Mucosa of descending colon (tissue), 3 donors: ENCODE results near the gene FAM89A. TPM values are rescaled to one million over a fixed set of nuclear protein-coding genes. Genes with fewer than 3 reads are reported as not detected.

ENCODE experiments used
- ATAC-seq: fragments of 200-7000 bp; cut with Tn5 transposase; one replicate; pipeline ENCODE4 v1.9.1; 2020; ENCODE audit warnings: mild to moderate bottlenecking, moderate library complexity
- DNase-seq, 3 donors: peaks; one replicate each; pipeline ENCODE4 v3.0.0-alpha.2; 2020
- H3K36me3 ChIP-seq: fragments of 200-600 bp; one replicate; pipeline ENCODE4 v1.8.0; 2021; ENCODE audit warnings: low read depth, mild to moderate bottlenecking
- H3K4me1 ChIP-seq: fragments of 200-600 bp; one replicate; pipeline ENCODE4 v1.8.0; 2021; ENCODE audit warnings: low read depth, mild to moderate bottlenecking
- H3K4me3 ChIP-seq: fragments of 200-600 bp; one replicate; pipeline ENCODE4 v1.8.0; 2021; ENCODE audit warnings: mild to moderate bottlenecking
- H3K9me3 ChIP-seq: fragments of 200-600 bp; one replicate; pipeline ENCODE4 v1.8.0; 2021; ENCODE audit warnings: mild to moderate bottlenecking
- intact Hi-C, 2 donors: fragments of 100-400 bp; cut with DNase I in 1 of 2; cut with micrococcal nuclease in 1 of 2; formaldehyde crosslinking; loops; one replicate each; pipeline versions ENCODE4 v1.11.0 to v1.11.1; 2022; cut with DNase I, micrococcal nuclease
- total RNA-seq, 3 donors: library from RNA; stranded (reverse); fragmentation: NEBNext Ultra II Directional in 2 of 3; extraction: Animal tissue kit (Norgen Biotek cat#: 25700) in 2 of 3; gene quantifications; one replicate each; pipeline versions ENCODE4 v1.2.1 to v1.2.4, GENCODE V29; 2021 to 2023
- TF ChIP-seq, protein P1 (sequence below): fragments of 200-600 bp; IDR thresholded peaks from one replicate; pipeline ENCODE4 v1.8.0; 2022; ENCODE audit warnings: antibody characterized with exemption, mild to moderate bottlenecking
- donor health status: DM: no; HTN: no; CAD: no; lungs with moderate emphysema.
- donor health status: DM: no; HTN: no; CAD: no.
- donor health status: DM: no; HTN: yes; CAD: no.

Gene FAM89A
- total RNA-seq, 3 donors from 2014 or later, result 2.2 to 4.4 (median 3.0) TPM

DNA sequence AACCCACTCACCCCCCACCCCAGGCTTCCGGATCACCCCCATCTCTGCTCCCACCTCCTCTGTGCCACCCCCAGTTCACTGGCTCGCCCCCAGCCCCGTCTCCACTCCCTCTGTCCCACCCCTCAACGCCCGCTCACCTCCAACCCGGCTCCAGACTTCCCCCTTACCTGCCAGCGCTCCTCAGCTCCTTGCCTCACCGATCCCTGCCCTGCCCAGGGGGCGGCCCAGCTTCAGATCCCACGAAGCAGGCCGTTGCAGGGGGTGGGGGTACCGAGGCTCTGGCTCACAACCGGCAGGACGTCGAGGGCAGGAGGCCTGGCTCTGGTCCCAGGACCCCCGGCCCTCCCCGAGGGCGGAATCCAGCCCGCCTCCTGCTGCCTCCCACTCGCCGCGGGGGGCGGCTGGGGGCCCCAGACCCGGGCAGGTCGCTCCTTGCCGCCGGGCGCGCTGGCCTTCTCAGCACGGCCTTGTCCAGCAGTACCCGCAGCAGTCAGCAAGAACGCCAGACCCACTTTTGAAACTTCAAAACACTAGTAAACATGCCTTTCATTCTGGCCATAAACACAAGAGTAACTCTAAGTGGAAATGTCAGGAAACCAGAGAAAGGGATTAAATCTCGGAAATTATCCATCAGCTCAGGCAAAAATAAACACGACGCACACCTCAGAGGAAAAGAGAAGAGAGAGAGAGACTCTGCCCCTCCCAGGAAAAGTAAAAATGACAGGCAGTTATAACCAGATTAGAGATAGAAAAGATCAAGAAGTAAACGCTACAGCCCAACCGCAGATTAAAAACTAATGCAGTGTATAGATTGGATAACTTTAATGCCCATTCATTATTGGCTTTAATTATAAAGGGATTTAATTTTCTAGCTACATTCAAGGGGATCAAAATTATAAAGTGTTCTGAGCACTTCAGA is 1.0 kb upstream of the FAM89A start:
- no peaks in the 10 kb centered on the region for H3K9me3 ChIP-seq
- DNase-seq, result peak in 2 of 3 donors; percentile 8 to 45
- H3K4me1 ChIP-seq, result peaks cover 8% of the 10 kb centered on the region
- no peaks in the 10 kb centered on the region for H3K36me3 ChIP-seq
- peak; percentile 28 for ATAC-seq
- intact Hi-C loops, result no loop called here
- TF ChIP-seq, protein P1, sequence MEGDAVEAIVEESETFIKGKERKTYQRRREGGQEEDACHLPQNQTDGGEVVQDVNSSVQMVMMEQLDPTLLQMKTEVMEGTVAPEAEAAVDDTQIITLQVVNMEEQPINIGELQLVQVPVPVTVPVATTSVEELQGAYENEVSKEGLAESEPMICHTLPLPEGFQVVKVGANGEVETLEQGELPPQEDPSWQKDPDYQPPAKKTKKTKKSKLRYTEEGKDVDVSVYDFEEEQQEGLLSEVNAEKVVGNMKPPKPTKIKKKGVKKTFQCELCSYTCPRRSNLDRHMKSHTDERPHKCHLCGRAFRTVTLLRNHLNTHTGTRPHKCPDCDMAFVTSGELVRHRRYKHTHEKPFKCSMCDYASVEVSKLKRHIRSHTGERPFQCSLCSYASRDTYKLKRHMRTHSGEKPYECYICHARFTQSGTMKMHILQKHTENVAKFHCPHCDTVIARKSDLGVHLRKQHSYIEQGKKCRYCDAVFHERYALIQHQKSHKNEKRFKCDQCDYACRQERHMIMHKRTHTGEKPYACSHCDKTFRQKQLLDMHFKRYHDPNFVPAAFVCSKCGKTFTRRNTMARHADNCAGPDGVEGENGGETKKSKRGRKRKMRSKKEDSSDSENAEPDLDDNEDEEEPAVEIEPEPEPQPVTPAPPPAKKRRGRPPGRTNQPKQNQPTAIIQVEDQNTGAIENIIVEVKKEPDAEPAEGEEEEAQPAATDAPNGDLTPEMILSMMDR, result no peak
- H3K4me3 ChIP-seq, result no peak overlapping the region

DNA sequence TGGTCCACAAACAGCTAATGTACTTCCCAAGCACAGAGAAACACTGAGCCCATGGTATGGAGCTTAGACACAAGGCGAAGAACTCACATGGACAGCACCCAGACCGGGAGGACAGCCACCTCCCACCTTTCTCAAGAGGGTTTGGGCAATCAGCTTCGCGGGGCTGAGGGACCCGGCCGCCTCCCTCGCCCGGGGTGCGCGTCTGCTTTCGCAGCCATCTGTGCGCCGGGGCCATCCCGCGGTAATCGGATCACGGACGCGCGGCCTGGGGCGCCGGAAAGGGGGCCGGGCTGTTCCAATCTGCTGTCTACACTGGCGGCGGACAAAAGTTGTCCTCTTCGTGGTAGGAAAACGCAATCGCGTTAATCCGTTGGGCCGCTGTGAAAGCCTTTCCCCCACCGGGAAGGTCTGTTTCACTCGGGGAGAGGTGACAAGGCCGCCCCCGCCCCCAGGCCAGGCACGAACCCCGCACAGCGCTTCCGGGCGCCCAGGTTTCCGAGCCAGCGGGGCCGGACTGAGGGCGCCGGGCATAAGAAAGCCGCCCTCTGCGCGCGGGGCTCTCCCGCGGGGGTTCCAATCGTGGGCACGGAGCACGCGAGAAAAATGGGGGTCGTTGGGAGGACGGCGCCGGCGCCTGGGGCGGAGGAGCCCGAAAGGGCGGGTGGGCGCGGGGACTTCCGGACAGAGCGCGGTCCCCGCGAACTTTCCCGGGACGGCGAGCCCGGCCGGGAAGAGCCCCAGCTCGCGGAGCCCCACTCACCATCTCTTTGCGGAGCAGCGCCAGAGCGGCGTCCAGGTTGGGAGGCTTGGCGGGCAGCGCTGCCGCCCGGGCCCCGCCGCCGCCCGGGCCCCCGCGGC is 664 bp downstream of the FAM89A start:
- peaks cover 8% of the 10 kb centered on the region for H3K4me1 ChIP-seq
- TF ChIP-seq, protein P1, result no peak
- H3K9me3 ChIP-seq, result no peaks in the 10 kb centered on the region
- no peaks in the 10 kb centered on the region for H3K36me3 ChIP-seq
- peak overlapping the region; percentile 42 for H3K4me3 ChIP-seq
- DNase-seq, result peak; percentile 33 to 61 (median 59)
- ATAC-seq, result peak; percentile 70
- intact Hi-C loops, result no loop called here

DNA sequence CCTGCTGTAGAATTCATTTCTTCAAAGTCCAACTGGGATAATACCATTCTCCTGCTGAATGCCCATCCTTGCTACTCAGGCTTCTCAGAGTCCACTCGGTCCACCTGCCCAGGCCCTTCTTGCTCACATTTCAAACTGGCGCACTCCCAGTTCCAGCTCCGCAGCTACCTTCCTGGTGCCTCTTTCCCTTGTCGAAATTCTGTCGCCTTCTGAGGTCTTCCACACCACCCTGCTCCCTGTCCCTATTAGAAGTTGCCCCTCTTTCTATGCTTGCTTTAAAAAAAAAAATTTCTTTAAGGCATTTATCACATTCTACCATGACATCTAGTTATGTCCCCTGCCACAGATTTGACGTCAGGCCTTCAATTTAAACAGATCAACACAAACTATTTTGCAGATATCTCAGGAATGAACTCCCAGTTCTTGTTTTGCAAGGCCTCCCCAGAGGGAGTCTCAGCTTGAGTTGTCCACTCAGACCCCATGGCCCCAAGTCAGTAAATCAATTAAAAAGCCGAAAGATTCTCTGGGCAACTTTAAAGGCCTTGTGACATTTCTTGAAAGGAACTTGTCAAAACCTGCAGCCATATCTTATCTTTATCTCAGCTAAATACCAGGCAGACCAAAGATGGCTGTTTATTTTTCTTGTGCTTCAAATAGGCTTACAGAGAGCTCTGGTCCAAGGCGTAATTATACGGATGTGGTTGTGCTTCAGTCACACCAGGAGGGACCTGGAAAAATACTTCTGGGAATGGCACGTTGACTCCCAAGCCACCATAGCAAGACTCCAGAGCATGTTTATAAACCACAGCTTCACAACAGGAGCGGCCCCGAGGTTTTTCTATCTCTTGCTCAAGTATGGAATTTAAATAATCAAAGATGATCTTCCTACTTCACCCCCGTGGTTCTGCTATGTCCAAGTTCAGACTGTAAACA is 2.2 kb downstream of the FAM89A start:
- TF ChIP-seq, protein P1, result no peak
- Histone ChIP-seq H3K4me3 (no peak overlapping the region), H3K4me1 (peaks cover 8% of the 10 kb centered on the region), H3K9me3 (no peaks in the 10 kb centered on the region), H3K36me3 (no peaks in the 10 kb centered on the region)
- DNase-seq, result no peak
- intact Hi-C loops, result no loop called here
- no peak for ATAC-seq

DNA sequence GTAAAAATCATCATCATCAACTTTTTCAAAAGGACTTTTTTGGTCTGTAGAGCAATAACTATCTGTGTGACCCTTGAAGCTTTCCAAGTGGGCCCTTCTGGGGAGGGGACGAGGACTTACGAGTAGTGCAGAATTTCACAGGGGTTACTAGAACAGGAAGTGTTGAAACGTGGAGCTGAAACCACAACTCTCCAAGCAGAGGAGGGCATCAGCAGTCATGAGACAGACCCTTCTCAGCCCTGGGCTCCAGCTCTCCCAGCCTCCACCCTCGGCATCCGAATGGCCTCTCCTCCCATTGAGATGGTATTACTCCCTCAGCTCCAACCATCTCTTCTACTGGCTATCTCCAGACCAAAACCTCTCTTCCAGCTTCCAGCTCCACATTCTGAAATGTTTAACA is 3.6 kb downstream of the FAM89A start:
- TF ChIP-seq, protein P1, result no peak
- Histone ChIP-seq H3K9me3 (no peaks in the 10 kb centered on the region), H3K4me3 (no peak overlapping the region), H3K36me3 (no peaks in the 10 kb centered on the region), H3K4me1 (peaks cover 8% of the 10 kb centered on the region)
- DNase-seq (no peak), ATAC-seq (no peak)
- intact Hi-C loops, result no loop called here

DNA sequence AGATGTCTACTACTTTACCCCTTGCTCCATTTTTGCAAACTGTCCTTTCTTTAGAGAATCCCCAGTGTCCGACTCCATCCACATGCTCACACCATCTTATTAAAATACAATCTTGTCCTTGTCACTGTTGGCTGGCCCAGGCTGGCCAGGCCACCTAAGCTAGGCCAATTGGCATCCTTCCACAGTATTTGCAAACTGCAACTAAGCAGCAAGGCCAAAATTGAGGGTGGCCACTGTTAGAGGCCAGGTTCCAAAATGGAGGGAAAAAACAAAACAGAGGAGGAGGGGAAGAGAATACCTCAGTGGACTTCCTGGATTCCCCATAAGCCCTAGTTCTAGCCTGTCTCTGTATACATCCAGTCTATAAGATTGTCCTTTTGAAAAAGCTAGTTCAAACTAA is 4.3 kb downstream of the FAM89A start:
- DNase-seq (no peak), ATAC-seq (no peak)
- Histone ChIP-seq H3K9me3 (no peaks in the 10 kb centered on the region), H3K4me1 (peaks cover 6% of the 10 kb centered on the region), H3K36me3 (no peaks in the 10 kb centered on the region), H3K4me3 (no peak overlapping the region)
- TF ChIP-seq, protein P1, result no peak
- intact Hi-C loops, result no loop called here
